Measurements from ENCODE around the gene UNC80.

Gene UNC80

GRCh38 chr2:209913786-209914345, 142.2 kb downstream of the UNC80 start:
- no peak for DNase-seq

- DNase-seq, result no peak
These were observed 145.6 kb downstream of the UNC80 start for GRCh38 chr2:209917154-209917771.

GRCh38 chr2:209918251-209918650, 146.6 kb downstream of the UNC80 start:
- DNase-seq, result no peak

DNA sequence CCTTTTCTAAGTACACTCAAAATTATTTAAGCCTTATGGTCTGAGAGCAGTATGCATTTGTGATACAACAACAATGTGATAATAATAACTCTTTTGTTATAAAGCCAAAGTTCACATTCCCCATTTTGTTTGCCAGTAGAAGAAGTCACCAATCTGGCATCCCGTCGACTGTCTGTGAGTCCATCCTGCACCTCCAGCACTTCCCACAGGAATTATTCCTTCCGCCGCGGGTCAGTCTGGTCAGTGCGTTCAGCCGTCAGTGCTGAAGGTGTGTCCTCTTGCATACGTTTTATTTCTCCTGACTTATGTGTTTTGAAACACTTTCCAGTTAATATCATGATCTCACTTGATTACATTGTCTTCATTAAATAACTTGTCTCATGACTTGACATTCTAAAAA, 150.5 kb downstream of the UNC80 start:
- DNase-seq, result no peak

DNA sequence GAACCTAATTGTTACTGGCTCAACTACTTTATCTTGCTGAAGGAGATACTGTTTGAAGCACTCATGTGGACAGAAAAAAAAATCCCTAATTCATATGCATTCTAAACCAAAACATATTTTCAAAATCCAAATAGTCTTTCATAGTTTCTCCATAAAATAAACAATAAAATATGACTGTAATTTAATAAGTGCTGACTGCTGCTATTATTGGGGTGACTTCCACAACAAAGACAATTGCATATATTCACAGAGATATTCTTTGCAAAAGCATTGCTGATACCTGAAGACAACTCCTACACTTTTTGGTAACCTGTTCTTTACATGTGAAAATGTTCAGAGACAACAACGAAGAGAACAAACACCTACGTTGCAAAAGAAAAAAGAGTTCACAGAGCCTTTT, 157.7 kb downstream of the UNC80 start:
- no peak for DNase-seq

- DNase-seq, result no peak
These were observed 162.2 kb downstream of the UNC80 start for GRCh38 chr2:209933499-209934483.

DNA sequence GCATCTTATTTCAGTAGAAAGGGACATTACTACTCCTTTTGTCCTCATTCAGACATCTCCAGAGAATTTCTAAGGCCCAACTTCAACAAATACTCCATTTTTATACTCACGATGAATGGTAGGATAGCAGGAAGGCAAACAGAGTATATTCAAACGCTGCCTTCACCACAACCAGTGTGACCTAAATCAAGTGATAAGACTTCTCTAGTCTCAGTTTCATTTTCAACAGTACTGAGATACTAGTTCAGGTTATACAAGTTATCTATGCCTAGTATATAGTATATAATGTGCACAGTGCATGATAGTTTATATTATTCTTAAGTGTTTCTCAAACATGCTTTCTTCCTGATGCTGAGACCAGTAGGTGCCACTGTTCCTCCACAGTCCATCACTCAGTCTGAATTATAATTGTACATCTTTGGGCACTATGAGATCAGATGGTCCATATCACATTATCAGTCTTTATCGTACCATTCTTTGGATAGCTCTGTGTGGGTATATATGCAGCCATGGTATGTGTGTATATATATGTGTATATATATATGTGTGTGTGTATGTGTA, 164.6 kb downstream of the UNC80 start:
- no peak for DNase-seq

- DNase-seq, result no peak
These were observed 166.3 kb downstream of the UNC80 start for GRCh38 chr2:209937893-209938292.

GRCh38 chr2:209938906-209939305, 167.3 kb downstream of the UNC80 start:
- DNase-seq, result no peak

DNA sequence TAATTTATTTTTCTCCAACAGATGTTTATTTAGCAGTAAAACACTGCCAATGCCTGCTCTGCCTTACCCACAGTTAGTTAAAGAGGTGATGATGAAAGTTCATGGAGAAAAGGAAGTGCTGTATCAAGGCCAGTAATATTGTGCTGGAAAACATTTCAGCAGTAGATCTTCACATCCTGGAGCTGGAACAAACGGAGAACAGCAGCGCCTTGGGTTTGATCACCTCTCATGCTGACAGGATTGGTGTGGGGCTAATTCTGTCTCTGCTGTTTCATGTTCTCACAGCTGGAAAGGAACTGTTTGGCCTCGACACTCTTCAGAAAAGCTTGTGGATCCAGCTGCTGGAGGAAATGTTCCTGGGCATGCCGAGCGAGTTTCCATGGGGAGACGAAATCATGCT, 169.3 kb downstream of the UNC80 start:
- no peak for DNase-seq

DNA sequence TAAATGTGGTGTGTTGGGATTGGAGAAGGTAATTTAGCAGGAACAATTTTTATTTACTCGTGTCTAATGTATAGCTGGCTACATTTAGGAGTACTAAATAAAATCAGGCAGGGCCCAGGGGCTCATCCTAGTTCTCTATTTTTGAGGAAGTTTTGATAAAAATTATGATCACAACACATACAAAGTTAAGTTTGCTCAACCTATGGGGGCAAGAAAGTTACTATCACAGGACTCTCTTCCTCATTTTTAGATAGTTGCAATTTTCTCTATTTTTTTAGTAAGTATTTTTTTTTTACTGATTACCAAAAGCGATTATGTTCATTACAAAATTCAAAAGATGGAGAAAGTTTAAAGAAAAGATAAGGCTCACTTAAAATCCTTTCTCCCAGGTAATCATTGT, 170.8 kb downstream of the UNC80 start:
- DNase-seq, result no peak

- no peak for DNase-seq
These were observed 171.4 kb downstream of the UNC80 start for GRCh38 chr2:209942936-209943605.

- DNase-seq, result no peak
These were observed 172.1 kb downstream of the UNC80 start for GRCh38 chr2:209943776-209944175.

DNA sequence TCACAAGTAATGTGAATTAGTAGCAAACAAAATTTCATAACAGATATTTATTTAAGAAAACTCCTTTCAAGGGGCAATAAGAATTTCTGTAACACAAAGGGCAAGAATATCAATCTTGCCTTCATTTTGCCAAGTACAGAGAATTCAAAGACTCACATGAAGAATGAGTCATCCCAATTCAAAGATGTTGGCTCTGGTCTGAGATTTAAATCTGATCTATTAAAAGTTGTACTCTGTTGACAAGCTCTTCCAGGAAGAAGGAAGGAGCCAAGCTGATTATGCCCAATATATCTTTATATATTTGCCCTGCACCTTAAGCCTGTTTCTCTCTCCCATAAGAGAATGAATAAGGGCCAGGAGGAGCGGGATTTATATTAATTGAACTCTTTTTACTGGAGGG, 174.9 kb downstream of the UNC80 start:
- DNase-seq, result no peak

GRCh38 chr2:209956271-209956670, 184.6 kb downstream of the UNC80 start:
- no peak for DNase-seq

GRCh38 chr2:209958016-209958415, 186.4 kb downstream of the UNC80 start:
- no peak for DNase-seq

GRCh38 chr2:209960045-209960444, 188.4 kb downstream of the UNC80 start:
- no peak for DNase-seq

- no peak for DNase-seq
These were observed 189.3 kb downstream of the UNC80 start for GRCh38 chr2:209960676-209961630.

GRCh38 chr2:209965723-209966122, 194.1 kb downstream of the UNC80 start:
- DNase-seq, result no peak

DNA sequence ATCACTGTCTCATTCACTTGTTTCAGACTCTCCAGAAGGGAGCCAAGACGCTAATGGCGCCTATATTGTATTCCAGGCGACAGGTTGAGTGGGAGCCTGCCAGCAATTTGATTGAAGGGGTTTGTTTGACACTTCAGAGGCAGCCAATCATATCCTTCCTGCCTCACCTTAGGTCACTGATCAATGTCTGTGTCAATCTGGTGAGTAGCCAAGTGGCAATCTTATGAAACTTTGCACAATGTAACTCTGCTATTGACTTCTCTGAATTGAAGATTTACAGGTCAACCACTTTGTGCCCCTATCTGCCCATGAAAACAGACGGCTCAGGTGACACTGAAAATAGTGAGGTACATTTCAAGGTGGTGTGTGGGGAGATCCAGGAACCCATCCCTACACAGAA, 198.1 kb downstream of the UNC80 start:
- no peak for DNase-seq

DNA sequence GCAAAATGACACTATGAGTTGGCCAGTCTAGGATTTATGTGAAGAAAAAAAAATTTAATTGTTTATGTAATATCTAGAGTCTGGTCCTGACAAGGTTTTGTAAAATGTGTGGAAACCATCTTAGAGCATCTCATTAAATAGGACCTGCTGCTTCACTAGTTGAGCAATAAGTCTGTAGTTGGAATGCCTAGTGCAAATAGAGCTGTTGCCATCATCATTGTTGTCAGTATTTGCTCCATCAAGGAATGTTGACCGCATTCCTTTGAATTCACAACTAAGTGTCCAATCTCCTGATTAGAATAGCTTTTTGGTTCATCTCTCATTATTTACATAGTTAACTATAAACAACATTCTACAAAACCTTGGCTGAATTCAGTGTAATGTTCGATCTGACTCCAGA, 198.6 kb downstream of the UNC80 start:
- DNase-seq, result no peak

- DNase-seq, result no peak
These were observed 199.1 kb downstream of the UNC80 start for GRCh38 chr2:209970711-209971110.

Data from GOT3 (cell line).